NCI-H1092 treated with DMSO at 0.1 percent for 48 hours (cell line): ENCODE data around the gene PC.

Experiments
- DNase-seq: peaks from one replicate; lab custom pipeline; 2025; lab: John Stamatoyannopoulos, UW

Gene PC

GRCh38 chr11:66912361-66912760, 45.8 kb downstream of the PC start:
- no peak for DNase-seq

GRCh38 chr11:66910669-66911068, 47.5 kb downstream of the PC start:
- DNase-seq = no peak

- DNase-seq = no peak
These were observed 48.2 kb downstream of the PC start for GRCh38 chr11:66910016-66910415.

- DNase-seq = no peak
These were observed 49.0 kb downstream of the PC start for GRCh38 chr11:66909181-66909580.

- DNase-seq = no peak
These were observed 50.2 kb downstream of the PC start for GRCh38 chr11:66907751-66908630.

GRCh38 chr11:66906061-66906733, 52.0 kb downstream of the PC start:
- DNase-seq = peak; percentile 32

GRCh38 chr11:66905631-66906030, 52.6 kb downstream of the PC start:
- DNase-seq = no peak

- no peak for DNase-seq
These were observed 53.1 kb downstream of the PC start for GRCh38 chr11:66904981-66905521.

- DNase-seq = no peak
These were observed 53.6 kb downstream of the PC start for GRCh38 chr11:66904561-66904960.

- DNase-seq = no peak
These were observed 54.1 kb downstream of the PC start for GRCh38 chr11:66904055-66904454.

GRCh38 chr11:66902486-66903177, 55.6 kb downstream of the PC start:
- DNase-seq = no peak

- no peak for DNase-seq
These were observed 56.2 kb downstream of the PC start for GRCh38 chr11:66901964-66902390.

- peak; percentile 44 for DNase-seq
These were observed 64.0 kb downstream of the PC start for GRCh38 chr11:66894141-66894540.

- no peak for DNase-seq
These were observed 65.3 kb downstream of the PC start for GRCh38 chr11:66892911-66893310.

GRCh38 chr11:66891851-66892660, 66.1 kb downstream of the PC start:
- DNase-seq = no peak

GRCh38 chr11:66889960-66890359, 68.2 kb downstream of the PC start:
- no peak for DNase-seq

GRCh38 chr11:66888282-66888681, 69.9 kb downstream of the PC start:
- no peak for DNase-seq

- no peak for DNase-seq
These were observed 70.7 kb downstream of the PC start for GRCh38 chr11:66887526-66887925.

- DNase-seq = no peak
These were observed 71.4 kb downstream of the PC start for GRCh38 chr11:66886671-66887221.

GRCh38 chr11:66885950-66886440, 72.2 kb downstream of the PC start:
- DNase-seq = no peak

GRCh38 chr11:66885469-66885868, 72.7 kb downstream of the PC start:
- no peak for DNase-seq
